ENCODE data around the gene SREBF1. TPM values are rescaled to one million over a fixed set of nuclear protein-coding genes. Genes with fewer than 3 reads are reported as not detected.
A peak's percentile ranks its signal among the peaks of the same experiment; 100 is the strongest.

The SREBF1 gene
- total RNA-seq, 1 donor from 2014 or later, result 81.2 TPM

DNA sequence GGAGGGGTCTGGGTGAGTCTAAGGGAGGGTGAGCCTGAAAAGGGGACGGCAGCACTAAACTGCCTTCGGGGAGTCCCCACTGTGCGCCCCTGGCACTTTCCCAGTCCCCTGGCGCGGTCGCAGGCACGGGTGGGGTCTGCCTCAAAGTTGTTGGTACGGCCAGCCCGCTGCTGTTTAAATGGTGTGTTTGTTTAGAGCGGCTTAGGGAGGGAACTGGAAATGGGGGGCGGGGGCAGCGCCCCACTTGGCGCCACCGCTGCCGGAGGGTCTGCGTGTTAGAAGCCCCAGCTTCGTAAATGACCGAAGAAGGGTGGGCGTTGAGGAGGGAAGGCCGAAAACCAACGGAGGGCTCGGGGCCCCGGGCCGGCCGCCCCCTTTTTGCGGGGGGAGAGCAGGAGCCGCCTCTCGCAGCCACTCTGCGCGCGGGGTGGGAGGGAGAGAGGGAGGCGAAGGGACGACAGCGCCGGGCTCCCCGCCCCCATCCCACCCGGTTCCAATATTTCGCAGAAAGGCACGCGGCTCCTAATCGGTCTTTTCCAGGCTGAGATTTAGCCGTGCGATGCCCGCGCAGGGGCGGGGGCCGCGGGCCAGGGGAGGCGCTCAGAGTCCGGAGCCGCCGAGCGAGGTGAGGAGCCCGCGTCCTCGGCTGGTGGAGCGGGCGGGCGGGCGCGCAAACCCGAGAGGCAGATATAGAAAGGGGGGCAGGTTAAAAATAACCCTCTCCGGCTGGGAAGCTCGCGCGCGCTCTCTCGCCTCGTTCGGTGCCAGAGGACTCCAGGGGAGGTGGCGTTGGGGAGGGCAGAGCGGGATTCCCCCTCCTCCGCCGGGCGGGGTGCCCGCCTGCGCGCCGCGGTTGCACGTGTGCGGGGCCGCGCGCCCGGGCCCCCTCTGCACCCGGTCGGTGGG lies 54.9 kb downstream of the SREBF1 start:
- peak overlapping the region; percentile 95 for H3K27ac Mint-ChIP-seq
- no peaks in the 10 kb centered on the region for H3K27me3 Mint-ChIP-seq

DNA sequence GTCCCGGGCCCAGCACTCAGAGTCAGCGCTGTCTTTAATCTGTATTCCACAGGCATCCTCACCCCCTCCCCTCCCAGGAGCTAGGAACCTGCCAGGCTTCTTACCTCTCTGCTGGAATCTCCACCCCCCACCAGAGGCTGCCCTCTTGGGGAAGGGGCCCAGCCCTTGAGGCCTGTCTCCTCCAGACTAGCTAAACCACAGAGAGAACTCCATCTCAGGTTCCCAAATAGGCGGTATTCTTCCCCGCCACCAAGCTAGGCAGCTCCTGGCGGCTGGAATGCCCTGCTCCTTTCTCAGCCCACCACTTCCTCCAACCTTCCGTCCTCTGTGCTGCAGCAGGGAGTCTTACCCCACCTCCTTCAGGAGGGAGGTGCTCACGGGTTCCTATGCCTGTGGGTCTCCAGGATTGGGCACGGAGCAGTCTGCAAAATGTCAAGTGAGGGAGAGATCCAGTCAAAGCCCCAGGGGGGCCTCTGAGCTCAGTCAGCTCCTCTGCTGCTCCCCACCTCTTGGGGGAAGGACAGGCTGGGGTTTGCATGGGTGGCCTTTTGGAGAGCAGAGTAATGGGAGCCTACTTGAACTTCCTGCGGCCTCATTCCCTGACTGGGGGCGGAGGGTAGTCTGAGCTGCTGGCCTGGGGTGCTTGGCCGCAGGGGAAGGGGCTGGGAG lies 55.7 kb downstream of the SREBF1 start:
- Mint-ChIP-seq H3K36me3 (no peaks in the 10 kb centered on the region), H3K4me3 (peak overlapping the region; percentile 89), H3K27ac (peak overlapping the region; percentile 95), H3K27me3 (no peaks in the 10 kb centered on the region), H3K9me3 (no peaks in the 10 kb centered on the region), H3K4me1 (ENCODE audit: unreplicated experiment) (peaks cover 46% of the 10 kb centered on the region)
- no peak for DNase-seq (ENCODE audit: extremely low spot score, unreplicated experiment)
- TF ChIP-seq, protein P1, sequence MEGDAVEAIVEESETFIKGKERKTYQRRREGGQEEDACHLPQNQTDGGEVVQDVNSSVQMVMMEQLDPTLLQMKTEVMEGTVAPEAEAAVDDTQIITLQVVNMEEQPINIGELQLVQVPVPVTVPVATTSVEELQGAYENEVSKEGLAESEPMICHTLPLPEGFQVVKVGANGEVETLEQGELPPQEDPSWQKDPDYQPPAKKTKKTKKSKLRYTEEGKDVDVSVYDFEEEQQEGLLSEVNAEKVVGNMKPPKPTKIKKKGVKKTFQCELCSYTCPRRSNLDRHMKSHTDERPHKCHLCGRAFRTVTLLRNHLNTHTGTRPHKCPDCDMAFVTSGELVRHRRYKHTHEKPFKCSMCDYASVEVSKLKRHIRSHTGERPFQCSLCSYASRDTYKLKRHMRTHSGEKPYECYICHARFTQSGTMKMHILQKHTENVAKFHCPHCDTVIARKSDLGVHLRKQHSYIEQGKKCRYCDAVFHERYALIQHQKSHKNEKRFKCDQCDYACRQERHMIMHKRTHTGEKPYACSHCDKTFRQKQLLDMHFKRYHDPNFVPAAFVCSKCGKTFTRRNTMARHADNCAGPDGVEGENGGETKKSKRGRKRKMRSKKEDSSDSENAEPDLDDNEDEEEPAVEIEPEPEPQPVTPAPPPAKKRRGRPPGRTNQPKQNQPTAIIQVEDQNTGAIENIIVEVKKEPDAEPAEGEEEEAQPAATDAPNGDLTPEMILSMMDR (conservative IDR thresholded peaks at IDR 0.05), result peak; percentile 67

More for the DNA sequence above, 54.9 kb downstream of the SREBF1 start:
- H3K4me1 Mint-ChIP-seq (ENCODE audit: unreplicated experiment), result peaks cover 48% of the 10 kb centered on the region
- H3K9me3 Mint-ChIP-seq, result no peaks in the 10 kb centered on the region
- H3K4me3 Mint-ChIP-seq, result peak overlapping the region; percentile 89
- TF ChIP-seq, protein P1 (conservative IDR thresholded peaks at IDR 0.05), result no peak
- DNase-seq (ENCODE audit: extremely low spot score, unreplicated experiment), result peak; percentile 83
- no peaks in the 10 kb centered on the region for H3K36me3 Mint-ChIP-seq

DNA sequence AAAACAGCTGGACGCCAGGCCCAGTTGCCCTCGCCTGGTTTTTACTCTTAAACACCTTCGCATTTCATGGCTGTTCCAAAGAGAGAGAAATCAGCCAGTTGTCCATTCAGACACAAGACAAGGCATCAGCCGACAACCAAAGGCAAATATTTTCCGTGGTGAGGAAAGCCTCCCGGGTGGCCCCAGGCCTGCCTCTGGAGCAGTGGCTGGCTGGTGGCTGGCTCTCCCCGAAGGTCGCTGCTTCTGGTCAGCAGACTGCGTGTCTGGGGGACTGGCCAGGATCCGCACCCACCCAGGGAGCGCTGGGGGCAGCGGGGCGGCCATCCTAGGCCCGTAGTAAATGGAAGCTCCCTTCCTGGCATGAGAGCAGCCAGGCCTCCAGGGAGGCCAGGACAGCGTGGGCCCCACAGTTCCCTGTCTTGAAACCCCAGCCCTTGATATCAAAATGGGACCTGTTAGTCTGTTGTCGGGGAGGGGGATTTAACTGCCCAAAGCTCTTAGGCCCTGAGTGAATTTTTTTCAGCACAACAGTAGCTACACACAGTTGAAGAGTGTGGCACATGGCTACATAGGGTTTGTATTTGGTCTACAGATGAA lies 57.7 kb downstream of the SREBF1 start:
- Mint-ChIP-seq H3K9me3 (no peaks in the 10 kb centered on the region), H3K27ac (no peak overlapping the region), H3K4me1 (ENCODE audit: unreplicated experiment) (peaks cover 32% of the 10 kb centered on the region), H3K36me3 (no peaks in the 10 kb centered on the region), H3K27me3 (no peaks in the 10 kb centered on the region), H3K4me3 (peak overlapping the region; percentile 54)
- no peak for DNase-seq (ENCODE audit: extremely low spot score, unreplicated experiment)
- TF ChIP-seq, protein P1 (conservative IDR thresholded peaks at IDR 0.05), result no peak

DNA sequence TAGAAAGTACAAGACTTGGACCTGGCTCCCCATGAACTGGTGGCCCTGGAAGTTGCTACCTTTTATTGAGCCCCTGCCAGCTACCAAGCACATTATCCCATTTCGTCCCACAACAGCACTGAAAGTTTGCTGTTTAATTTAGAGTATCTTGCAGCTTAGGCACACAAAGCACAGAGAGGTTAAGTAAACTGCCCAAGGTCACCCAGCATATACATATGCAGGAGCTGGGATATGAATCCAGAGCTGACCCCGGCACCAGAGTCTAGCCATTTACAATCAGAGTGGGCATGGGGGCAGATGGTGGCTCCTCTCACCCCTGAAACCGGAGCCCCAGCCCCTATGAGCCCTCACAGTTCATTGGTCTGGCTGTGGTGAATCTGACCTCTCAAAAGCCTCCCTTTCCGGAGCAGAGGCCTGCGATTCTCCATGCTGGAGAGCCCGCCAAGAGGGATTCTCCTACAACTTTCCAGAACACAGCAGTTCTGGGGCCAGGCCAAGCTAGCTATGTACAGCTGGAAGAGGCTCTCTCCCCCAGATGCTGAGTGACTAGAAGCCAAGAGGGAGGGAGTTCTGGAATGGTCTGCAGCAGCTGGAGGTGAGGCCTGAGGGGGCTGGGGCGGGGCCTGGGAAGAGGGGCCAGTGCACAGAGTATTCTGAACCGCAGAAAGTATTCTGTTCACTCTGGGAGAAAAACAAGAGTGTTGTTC lies 58.3 kb downstream of the SREBF1 start:
- peak overlapping the region; percentile 54 for H3K4me3 Mint-ChIP-seq
- peaks cover 32% of the 10 kb centered on the region for H3K4me1 Mint-ChIP-seq (ENCODE audit: unreplicated experiment)
- H3K27ac Mint-ChIP-seq, result peak overlapping the region; percentile 21
- no peak for DNase-seq (ENCODE audit: extremely low spot score, unreplicated experiment)
- TF ChIP-seq, protein P1 (conservative IDR thresholded peaks at IDR 0.05), result no peak
- H3K9me3 Mint-ChIP-seq, result no peaks in the 10 kb centered on the region
- no peaks in the 10 kb centered on the region for H3K36me3 Mint-ChIP-seq
- H3K27me3 Mint-ChIP-seq, result no peaks in the 10 kb centered on the region

DNA sequence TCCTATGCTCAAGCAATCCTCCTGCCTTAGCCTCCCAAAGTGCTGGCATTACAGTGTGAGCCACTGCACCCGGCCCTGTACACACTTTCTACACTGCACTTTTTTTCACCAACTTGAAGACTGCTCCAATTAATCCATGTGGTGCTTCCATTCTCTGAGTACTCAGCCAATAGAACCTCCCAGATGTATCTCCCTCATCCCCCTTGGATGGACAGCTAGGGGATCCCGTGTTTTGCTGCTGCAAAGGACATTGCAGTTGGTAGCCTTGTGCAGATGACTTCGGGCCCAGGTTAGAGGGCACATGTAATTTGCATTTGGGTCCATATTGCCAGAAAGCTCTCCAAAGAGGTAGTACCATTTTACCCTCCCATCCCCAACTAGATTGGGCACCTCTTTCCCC lies 59.9 kb downstream of the SREBF1 start:
- Mint-ChIP-seq H3K27me3 (no peaks in the 10 kb centered on the region), H3K36me3 (no peaks in the 10 kb centered on the region), H3K9me3 (no peaks in the 10 kb centered on the region), H3K27ac (peak overlapping the region; percentile 39), H3K4me3 (no peak overlapping the region), H3K4me1 (ENCODE audit: unreplicated experiment) (peaks cover 40% of the 10 kb centered on the region)
- TF ChIP-seq, protein P1 (conservative IDR thresholded peaks at IDR 0.05), result no peak
- no peak for DNase-seq (ENCODE audit: extremely low spot score, unreplicated experiment)
